Measurements from ENCODE around the gene GGACT. TPM values are rescaled to one million over a fixed set of nuclear protein-coding genes. Genes with fewer than 3 reads are reported as not detected.

The GGACT gene
- total and polyA plus RNA-seq, 2 of the 8 experiments (the other 6 are each of a cell fraction or from before 2014, with no cell fraction given) = 1.1 to 1.5 TPM

- no peaks in the 10 kb centered on the region for H3K79me2 ChIP-seq (ENCODE audit: control insufficient read depth in 1 of 2, insufficient read depth in 2 of 2, low read length in 2 of 2)
- no peak overlapping the region for H2AFZ ChIP-seq (ENCODE audit: low read length)
- DNase-seq (ENCODE audit: low read depth in 1 of 2, low spot score in 2 of 2) = no peak
- no peak overlapping the region for H3K23ac ChIP-seq (ENCODE audit: insufficient read length)
- no peak overlapping the region for H4K91ac ChIP-seq (replicated peaks; ENCODE audit: insufficient read length, low read length)
- ChIA-PET POLR2A (ENCODE audit: partially characterized antibody) (no interaction called here), CTCF (ENCODE audit: partially characterized antibody) (interaction anchor here (0.8 to 1.1 kb wide), 5 partner anchors 8 to 74 kb away, joined by 3 to 4 read pairs (median 3); no protein-coding TSS in a partner anchor)
- no peak overlapping the region for H4K5ac ChIP-seq (ENCODE audit: insufficient read length, low read depth, low read length)
- H3K9me3 ChIP-seq (ENCODE audit: insufficient read depth in 2 of 2, low read depth in 1 of 2, low read length in 1 of 2) = no peaks in the 10 kb centered on the region
- no peak overlapping the region for H4K8ac ChIP-seq (ENCODE audit: extremely low read depth, insufficient read depth, low read length)
- H2BK12ac ChIP-seq (ENCODE audit: low read depth, low read length) = no peak overlapping the region
- no peak overlapping the region for H3K4me3 ChIP-seq (ENCODE audit: extremely low read depth in 1 of 4, insufficient read depth in 2 of 4, low read depth in 3 of 4, low read length in 4 of 4)
- no peak overlapping the region for H3K4me2 ChIP-seq (ENCODE audit: insufficient read depth in 1 of 2, low read depth in 2 of 2, low read length in 2 of 2)
- H3K4ac ChIP-seq (replicated peaks; ENCODE audit: insufficient read length, low read depth, low read length) = no peak overlapping the region
- no peaks in the 10 kb centered on the region for H3K27me3 ChIP-seq (replicated peaks in 1 of 4; ENCODE audit: control insufficient read depth in 3 of 4, extremely low read depth in 1 of 4, insufficient read depth in 3 of 4, low read length in 3 of 4)
- H3K18ac ChIP-seq (ENCODE audit: extremely low read depth, low read length) = no peak overlapping the region
- no peaks in the 10 kb centered on the region for H3K36me3 ChIP-seq (ENCODE audit: control insufficient read depth in 2 of 4, insufficient read depth in 4 of 4, low read length in 3 of 4)
- H3K79me1 ChIP-seq (ENCODE audit: low read depth, low read length) = no peaks in the 10 kb centered on the region
- H3K9ac ChIP-seq (replicated peaks in 1 of 4; ENCODE audit: extremely low read depth in 1 of 4, low read depth in 3 of 4, low read length in 3 of 4) = no peak overlapping the region; a peak in 1 of 7 replicates
- H2BK15ac ChIP-seq (ENCODE audit: low read length) = no peak overlapping the region
- 81% methylated on average over 13 of the region's 13 CpGs; no CpG with 5 or more reads in 1 of the 2 experiments for WGBS, 2 experiments (ENCODE audit: extremely low coverage in 1 of 2, insufficient coverage in 1 of 2, insufficient read length in 1 of 2, insufficient replicate concordance in 2 of 2, low coverage in 1 of 2, low lambda C conversion rate in 2 of 2, missing lambda C conversion rate in 1 of 2)
- no peaks in the 10 kb centered on the region for H3K23me2 ChIP-seq (ENCODE audit: low read depth, low read length)
- H3K56ac ChIP-seq (replicated peaks; ENCODE audit: insufficient read length, low read depth, low read length) = no peak overlapping the region
- H3K27ac ChIP-seq (ENCODE audit: low read depth, low read length) = no peak overlapping the region
- H2BK5ac ChIP-seq (ENCODE audit: low read depth, low read length) = no peak overlapping the region
- H3K4me1 ChIP-seq (replicated peaks in 1 of 4; ENCODE audit: control insufficient read depth in 3 of 4, insufficient read depth in 4 of 4, low read length in 3 of 4) = peaks cover 0 to 25% (median 13%) of the 10 kb centered on the region in 4 experiments; a peak in 6 of 7 replicates
- FAIRE-seq = no peak
- H2BK20ac ChIP-seq (ENCODE audit: low read length) = no peak overlapping the region
- H2BK120ac ChIP-seq (replicated peaks; ENCODE audit: low read depth, low read length) = no peak overlapping the region
- no peak overlapping the region for H3K14ac ChIP-seq (ENCODE audit: insufficient read length)
- H2AK5ac ChIP-seq (ENCODE audit: low read depth, low read length) = no peak overlapping the region
- H4K20me1 ChIP-seq (replicated peaks in 1 of 2; ENCODE audit: control insufficient read depth in 1 of 2, insufficient read depth in 2 of 2, low read length in 2 of 2) = no peaks in the 10 kb centered on the region
- TF ChIP-seq SIRT6 (IDR thresholded peaks at IDR 0.05; ENCODE audit: low read length) (no peak), KDM5A (IDR thresholded peaks at IDR 0.05; ENCODE audit: low read length) (no peak), TAF1 (IDR thresholded peaks at IDR 0.05; ENCODE audit: low read depth, low read length) (no peak), SP1 (IDR thresholded peaks at IDR 0.05; ENCODE audit: low read depth, low read length) (no peak), CTCF (IDR thresholded peaks at IDR 0.05; ENCODE audit: control extremely low read depth in 1 of 3, insufficient read depth in 1 of 3, low read depth in 1 of 3, low read length in 3 of 3) (no peak), EZH2 (IDR thresholded peaks at IDR 0.05; ENCODE audit: low read depth, low read length, severe bottlenecking) (no peak), TCF12 (IDR thresholded peaks at IDR 0.05; ENCODE audit: low read depth, low read length) (no peak), YY1 (IDR thresholded peaks at IDR 0.05; ENCODE audit: low read depth, low read length) (no peak), KDM1A (IDR thresholded peaks at IDR 0.05; ENCODE audit: borderline replicate concordance, low read length) (no peak), CBX5 (IDR thresholded peaks at IDR 0.05; ENCODE audit: low read depth, low read length) (no peak), TEAD4 (IDR thresholded peaks at IDR 0.05; ENCODE audit: low read depth, low read length) (no peak), RXRA (IDR thresholded peaks at IDR 0.05; ENCODE audit: insufficient read depth, low read depth, low read length) (no peak)
These were observed 70.9 kb downstream of the GGACT start for GRCh38 chr13:100517728-100518127.

All from H1 (cell line).